GM21447 (cell line): Measurements from ENCODE around the gene ZMYM2.

Experiments
- ATAC-seq: cut with Tn5 transposase; IDR thresholded peaks from one replicate; pipeline ENCODE4 v1.9.1; 2021; ENCODE audit not compliant: unreplicated experiment

ZMYM2 gene

GRCh38 chr13:20043207-20043925, 84.8 kb downstream of the ZMYM2 start:
- ATAC-seq = no peak

DNA sequence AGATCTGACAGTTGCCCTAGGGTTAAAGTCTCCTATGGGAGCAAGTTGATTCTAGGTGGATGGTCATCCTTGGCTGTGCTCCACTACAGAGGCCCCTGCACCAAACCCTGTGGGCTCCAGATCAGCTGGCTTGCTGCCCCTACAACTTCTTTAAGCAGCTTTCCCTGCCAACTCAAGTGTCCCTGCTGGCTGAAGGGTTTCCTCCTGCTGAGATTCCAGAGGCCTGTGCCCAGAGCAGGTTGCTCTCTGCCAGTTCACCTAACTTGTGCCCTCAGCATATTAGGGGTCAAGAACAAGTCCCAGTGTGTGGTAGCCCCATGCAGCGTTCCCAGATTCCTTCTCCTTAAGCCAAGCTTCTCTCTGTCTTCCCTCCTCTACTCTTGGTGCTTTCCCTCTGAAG, 85.6 kb downstream of the ZMYM2 start:
- ATAC-seq = no peak

- no peak for ATAC-seq
These were observed 87.5 kb downstream of the ZMYM2 start for GRCh38 chr13:20045950-20046548.

- ATAC-seq = no peak
These were observed 91.3 kb downstream of the ZMYM2 start for GRCh38 chr13:20049558-20050473.

DNA sequence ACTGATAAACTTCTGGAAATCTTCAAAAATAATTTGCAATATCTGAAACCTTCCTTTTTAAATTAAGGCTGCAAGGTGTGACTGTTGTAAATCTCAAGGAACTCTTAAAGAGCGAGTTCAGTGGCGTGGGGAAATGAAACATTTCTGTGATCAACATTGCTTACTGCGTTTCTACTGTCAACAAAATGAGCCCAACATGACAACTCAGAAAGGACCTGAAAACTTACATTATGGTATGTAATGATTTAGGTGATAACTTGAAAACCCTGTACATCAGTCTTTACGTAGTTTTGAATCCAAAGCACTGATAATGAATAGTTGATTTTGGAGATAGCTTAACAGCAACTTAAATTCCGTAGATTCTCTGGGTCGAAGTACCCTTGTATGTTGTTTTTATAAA, 92.8 kb downstream of the ZMYM2 start:
- ATAC-seq = no peak

DNA sequence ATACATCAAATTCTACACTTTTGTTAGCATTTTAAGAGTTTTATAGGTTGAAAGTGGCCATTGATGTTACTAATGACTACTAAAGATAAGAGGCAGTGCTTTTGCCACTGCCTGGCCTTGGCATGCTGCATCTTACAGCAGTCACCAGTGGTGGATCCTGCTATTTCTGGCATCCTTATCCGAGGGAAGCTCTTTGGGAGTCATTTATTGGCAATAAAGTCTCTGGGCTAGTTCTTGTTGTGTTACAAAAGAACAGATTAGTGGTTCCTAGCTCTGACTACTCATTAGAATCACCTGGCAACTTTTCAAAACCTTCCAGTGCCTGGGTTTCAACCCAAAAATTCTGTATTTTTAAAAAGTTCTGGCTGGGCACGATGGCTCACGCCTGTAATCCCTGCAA, 94.5 kb downstream of the ZMYM2 start:
- ATAC-seq = no peak

DNA sequence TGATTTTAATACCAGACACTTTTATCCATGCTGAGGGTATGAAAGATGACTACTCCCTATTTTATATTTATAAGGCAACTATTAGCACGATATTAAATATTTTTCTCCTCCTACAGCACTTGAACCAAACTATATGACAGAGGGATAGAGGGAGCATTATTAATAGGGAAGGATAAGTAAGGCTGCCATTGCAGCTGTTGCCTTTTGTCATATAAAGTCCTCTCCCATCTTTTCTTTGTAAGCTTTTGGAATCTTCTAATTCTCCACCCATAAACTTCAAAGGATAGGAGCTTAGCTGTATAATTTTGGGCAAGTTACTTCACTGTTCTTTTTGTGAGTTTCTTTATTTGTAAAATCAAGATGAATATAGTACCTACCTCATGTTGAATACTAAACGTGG, 95.4 kb downstream of the ZMYM2 start:
- ATAC-seq = no peak

DNA sequence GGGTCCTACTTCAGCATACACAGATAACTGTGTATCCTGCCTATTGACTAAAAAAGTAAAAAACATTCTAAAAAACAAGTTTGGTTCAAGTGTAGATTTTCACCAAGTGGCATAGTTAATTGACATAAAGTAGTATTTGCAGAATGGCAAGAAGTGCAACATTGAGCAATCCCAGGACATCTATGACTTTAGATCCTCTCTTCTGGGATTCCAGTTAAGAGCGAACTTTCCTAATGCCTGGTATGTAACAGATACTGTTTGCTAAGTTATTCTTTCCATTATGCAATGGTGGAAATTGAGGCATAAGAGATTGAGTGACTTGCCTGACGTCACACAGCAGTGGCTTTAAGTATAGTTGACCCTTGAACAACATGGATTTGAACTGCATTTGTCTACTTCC, 96.1 kb downstream of the ZMYM2 start:
- no peak for ATAC-seq

- no peak for ATAC-seq
These were observed 98.7 kb downstream of the ZMYM2 start for GRCh38 chr13:20057214-20057613.

DNA sequence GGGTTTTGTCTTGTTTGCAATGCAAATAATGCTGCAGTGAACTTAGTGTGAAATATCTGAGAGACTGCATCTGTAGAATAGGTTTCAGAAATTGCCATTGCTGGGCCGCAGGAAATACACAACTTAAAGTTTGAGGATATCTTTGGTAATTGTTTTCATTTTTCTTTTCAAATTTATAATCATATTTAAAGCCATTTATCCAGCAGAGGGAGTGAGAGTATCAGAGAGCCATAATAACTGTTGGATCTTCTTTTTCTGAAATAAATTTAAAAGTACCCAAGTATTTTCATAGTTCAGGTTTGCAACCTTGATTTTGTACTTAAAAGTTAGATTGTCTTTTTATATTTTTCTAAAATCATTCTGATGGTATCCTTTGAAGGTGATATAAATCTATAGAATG, 99.4 kb downstream of the ZMYM2 start:
- no peak for ATAC-seq

GRCh38 chr13:20058476-20058875, 99.9 kb downstream of the ZMYM2 start:
- ATAC-seq = no peak

DNA sequence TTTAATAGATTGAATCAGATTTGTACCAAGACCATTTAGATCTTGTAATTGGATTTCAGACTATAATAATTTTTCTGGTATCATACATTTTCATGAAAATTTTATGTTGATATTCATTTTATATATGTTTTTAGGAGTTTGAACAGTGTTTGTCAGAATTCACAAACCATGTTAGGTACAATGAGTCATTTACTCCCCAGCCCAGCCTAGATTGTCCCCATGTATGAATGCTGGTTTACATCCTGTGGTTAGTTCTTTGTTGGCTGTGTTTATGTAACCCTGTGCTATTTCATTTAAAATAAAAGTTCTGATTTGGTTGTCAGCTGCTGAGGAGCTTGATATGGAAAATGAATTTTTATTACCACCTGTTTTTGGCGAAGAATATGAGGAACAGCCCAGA, 105.6 kb downstream of the ZMYM2 start:
- no peak for ATAC-seq

DNA sequence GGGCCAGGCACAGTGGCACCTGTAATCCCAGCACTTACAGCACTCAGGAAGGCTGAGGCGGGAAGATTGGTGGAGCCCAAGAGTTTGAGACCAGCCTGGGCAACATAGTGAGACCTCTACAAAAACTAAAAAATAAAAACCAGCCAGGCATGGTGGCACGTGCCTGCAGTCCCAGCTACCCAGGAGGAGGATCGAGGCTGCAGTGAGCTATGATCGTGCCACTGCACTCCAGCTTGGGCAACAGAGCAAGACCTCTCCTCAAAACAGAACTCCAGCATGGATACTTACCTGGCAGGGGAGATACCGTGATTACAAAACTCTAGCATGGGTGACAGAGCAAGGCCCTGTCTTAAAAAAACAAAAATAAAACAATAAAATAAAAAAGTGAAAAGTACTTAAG, 107.0 kb downstream of the ZMYM2 start:
- no peak for ATAC-seq

GRCh38 chr13:20069956-20070355, 111.4 kb downstream of the ZMYM2 start:
- no peak for ATAC-seq

- peak; percentile 82 for ATAC-seq
These were observed 115.2 kb downstream of the ZMYM2 start for GRCh38 chr13:20073775-20074174.

- no peak for ATAC-seq
These were observed 116.4 kb downstream of the ZMYM2 start for GRCh38 chr13:20074966-20075365.

GRCh38 chr13:20077086-20077485, 118.6 kb downstream of the ZMYM2 start:
- no peak for ATAC-seq

DNA sequence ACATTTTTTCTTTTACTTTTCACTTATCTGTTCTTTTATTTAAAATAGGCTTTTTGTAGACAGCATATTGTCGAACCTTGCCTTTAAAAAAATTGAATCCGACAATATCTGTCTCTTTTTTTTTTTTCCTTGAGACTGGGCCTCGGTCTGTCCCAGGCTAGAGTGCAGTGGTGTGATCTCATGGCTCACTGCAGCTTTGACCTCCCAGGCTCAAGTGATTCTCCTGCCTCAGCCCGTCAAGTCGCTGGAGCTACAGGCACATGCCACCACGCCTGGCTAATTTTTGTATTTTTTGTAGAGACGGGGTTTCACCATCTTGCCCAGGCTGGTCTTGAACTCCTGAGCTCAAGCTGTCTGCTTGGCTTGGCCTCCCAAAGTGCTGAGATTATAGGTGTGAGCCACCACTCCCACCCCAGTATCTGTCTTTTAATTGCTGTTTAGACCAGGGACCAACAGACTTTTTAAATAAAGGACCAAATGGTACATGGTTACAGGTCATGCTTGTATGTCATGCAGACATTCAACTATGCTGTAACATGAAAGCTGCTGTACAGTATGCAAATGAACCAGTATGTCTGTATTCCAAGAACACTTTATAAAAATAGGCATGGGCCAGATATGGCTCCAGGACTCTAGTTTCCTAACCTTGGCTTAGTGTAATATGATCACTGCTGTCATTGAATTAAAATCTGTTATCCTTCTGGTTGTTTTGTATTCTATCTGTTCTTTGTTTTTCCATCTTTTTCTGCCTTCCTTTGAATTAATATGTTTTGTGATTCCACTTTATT, 122.0 kb downstream of the ZMYM2 start:
- ATAC-seq = no peak

DNA sequence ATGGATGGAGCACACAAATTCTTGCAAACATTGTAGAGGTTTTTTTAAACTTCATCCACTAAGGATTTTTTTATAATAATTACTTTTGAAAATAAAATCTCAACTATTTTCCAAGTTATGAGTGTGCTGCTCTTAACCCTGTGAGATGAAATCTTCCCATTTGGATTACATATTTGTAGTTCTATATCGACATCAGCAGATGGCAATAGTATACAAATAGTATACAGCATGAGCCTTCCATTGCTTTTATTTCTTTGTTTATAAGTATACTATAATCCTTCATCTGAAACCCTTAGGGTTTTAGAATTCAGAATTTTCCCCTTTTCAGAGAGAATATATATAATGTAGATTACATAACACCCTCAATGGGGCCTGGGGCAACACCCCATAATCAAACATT, 131.8 kb downstream of the ZMYM2 start:
- ATAC-seq = no peak

DNA sequence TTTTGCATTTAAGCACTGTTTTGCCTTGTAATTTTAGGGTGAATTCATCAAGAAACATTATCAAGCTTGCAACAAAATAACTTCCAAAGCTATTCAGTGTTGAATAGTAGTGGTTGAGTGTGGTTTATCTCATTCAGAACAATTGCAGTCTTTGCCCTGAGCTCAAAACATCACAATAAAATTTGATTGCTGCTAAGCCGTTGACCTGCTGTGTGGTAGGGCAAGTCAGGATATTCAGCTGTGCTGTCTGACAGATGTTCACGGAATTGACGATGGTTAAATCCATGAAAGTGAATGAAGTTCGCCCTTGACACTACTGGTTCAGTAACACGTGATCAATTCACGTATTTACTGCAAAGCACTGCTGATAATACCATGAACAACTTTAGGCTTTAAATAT, 135.4 kb downstream of the ZMYM2 start:
- no peak for ATAC-seq

- no peak for ATAC-seq
These were observed 140.8 kb downstream of the ZMYM2 start for GRCh38 chr13:20099319-20099718.
